Adrenal gland (tissue), 12 donors: ENCODE data around the gene PNRC1. TPM values are rescaled to one million over a fixed set of nuclear protein-coding genes. Genes with fewer than 3 reads are reported as not detected.

ENCODE experiments used
- DNase-seq, 7 donors: peaks; one replicate each; pipeline ENCODE4 v3.0.0-alpha.2; 2019 to 2020
- H3K27ac ChIP-seq, 5 donors: fragments of 200-600 bp; sonication (generic) in 4 of 5; 1 replicate in 3 of 5; 2 replicates in 2 of 5; pipeline versions ENCODE4 v1.5.1 to v1.8.0; 2016 to 2020; ENCODE audit warnings: mild to moderate bottlenecking in 1 of 5
- H3K27me3 ChIP-seq: fragments of 200-600 bp; 2 replicates; pipeline ENCODE4 v1.8.0; 2021
- H3K36me3 ChIP-seq, 2 donors: fragments of 200-600 bp; replicated peaks in 1 of 2; 1 replicate in 1 of 2; 2 replicates in 1 of 2; pipeline versions ENCODE4 v1.5.1 to v1.8.0; 2018 to 2022
- H3K4me1 ChIP-seq, 2 donors: fragments of 200-600 bp; replicated peaks in 1 of 2; 1 replicate in 1 of 2; 2 replicates in 1 of 2; pipeline versions ENCODE4 v1.5.1 to v1.8.0; 2018 to 2021
- H3K4me3 ChIP-seq, 4 donors: fragments of 200-600 bp; sonication (generic) in 3 of 4; one replicate each; pipeline ENCODE4 v1.5.1; 2016 to 2018
- H3K9me3 ChIP-seq, 3 donors: fragments of 200-600 bp; sonication (generic) in 1 of 3; replicated peaks in 1 of 3; 1 replicate in 2 of 3; 2 replicates in 1 of 3; pipeline versions ENCODE4 v1.5.1 to v1.8.0; 2016 to 2021
- POLR2A ChIP-seq, 2 donors: fragments of 450-650 bp; IDR thresholded peaks; one replicate each; pipeline ENCODE4 v1.6.1; 2017; ENCODE audit warnings: antibody characterized with exemption in 2 of 2, mild to moderate bottlenecking in 2 of 2, moderate library complexity in 1 of 2
- WGBS, 4 donors: extraction: QIAGEN DNeasy Blood & Tissue Kit in 2 of 4; methylation state at CpG; one replicate each; pipeline versions ENCODE4 v1.1.5 to v1.1.7; 2013 to 2017; 5-methylcytosine and 5-hydroxymethylcytosine counted together
- intact Hi-C, 2 donors: fragments of 100-400 bp; cut with DNase I; formaldehyde crosslinking; loops; one replicate each; pipeline versions ENCODE4 v1.14.1 to v1.15.0; 2022 to 2023
- polyA plus RNA-seq, 3 donors: library from polyadenylated mRNA; stranded (reverse); fragments of 200-250 nt in 2 of 3; fragments of 350-450 nt in 1 of 3; fragmentation: Illumina TruSeq in 1 of 3; extraction: RNeasy Lipid Tissue Mini Kit (QIAGEN cat#74804) in 1 of 3; gene quantifications; one replicate each; pipeline ENCODE4 v1.2.3, GENCODE V29; 2013 to 2014
- total RNA-seq, 9 donors: library from RNA; depleted of rRNA in 4 of 9; stranded (reverse); fragments of >200 nt in 4 of 9; fragments of 120-200 nt in 1 of 9; fragmentation: NEBNext Ultra II Directional in 1 of 9; extraction: Animal tissue kit (Norgen Biotek cat#: 25700) in 1 of 9; gene quantifications; one replicate each; pipeline versions ENCODE4 v1.1.0 to v1.2.4, GENCODE V29; 2013 to 2023
- TF ChIP-seq, protein P1 (sequence below), 6 experiments: fragments of 450-650 bp in 4 of 6; fragments of 200-600 bp in 2 of 6; sonication (generic) in 1 of 6; IDR thresholded peaks; 1 replicate in 5 of 6; 2 replicates in 1 of 6; pipeline versions ENCODE4 v1.5.1 to v1.8.0; 2016 to 2021; ENCODE audit warnings: antibody characterized with exemption in 6 of 6, mild to moderate bottlenecking in 2 of 6, moderate library complexity in 1 of 6
- donor health status: healthy with polysubstance abuse.
- donor health status: Bipolar disorder and iron deficiency.
- donor health status: DM: yes; HTN: yes; CAD: no.
- donor health status: DM: no; HTN: no; CAD: no.
- donor health status: DM: no; HTN: no; CAD: no.
- donor health status: DM: yes; HTN: yes; CAD: no.

Gene PNRC1
- total and polyA plus RNA-seq, 12 donors = 65.5 to 359 (median 220) TPM

DNA sequence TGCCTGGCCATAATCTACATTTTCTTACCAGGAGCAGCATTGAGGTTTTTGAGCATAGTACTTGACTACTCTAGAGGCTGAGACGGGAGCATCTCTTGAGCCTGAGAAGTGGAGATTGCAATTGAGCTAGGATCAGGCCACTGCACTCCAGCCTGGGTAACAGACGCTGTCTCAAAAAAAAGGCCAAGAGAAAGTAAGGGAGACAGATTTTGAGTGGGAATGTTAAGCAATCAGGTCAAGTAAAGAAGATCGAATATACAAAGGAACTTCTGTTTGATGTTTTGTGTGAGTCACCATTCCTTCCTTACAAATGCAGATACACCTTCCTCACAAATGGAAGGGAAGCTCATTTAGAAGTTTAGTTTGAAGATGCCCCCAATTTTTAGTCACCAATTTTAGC, 4.4 kb downstream of the PNRC1 start:
- no peaks in the 10 kb centered on the region for H3K9me3 ChIP-seq
- H3K4me3 ChIP-seq = peak overlapping the region in 1 of 4 donors; percentile 97
- TF ChIP-seq, protein P1, sequence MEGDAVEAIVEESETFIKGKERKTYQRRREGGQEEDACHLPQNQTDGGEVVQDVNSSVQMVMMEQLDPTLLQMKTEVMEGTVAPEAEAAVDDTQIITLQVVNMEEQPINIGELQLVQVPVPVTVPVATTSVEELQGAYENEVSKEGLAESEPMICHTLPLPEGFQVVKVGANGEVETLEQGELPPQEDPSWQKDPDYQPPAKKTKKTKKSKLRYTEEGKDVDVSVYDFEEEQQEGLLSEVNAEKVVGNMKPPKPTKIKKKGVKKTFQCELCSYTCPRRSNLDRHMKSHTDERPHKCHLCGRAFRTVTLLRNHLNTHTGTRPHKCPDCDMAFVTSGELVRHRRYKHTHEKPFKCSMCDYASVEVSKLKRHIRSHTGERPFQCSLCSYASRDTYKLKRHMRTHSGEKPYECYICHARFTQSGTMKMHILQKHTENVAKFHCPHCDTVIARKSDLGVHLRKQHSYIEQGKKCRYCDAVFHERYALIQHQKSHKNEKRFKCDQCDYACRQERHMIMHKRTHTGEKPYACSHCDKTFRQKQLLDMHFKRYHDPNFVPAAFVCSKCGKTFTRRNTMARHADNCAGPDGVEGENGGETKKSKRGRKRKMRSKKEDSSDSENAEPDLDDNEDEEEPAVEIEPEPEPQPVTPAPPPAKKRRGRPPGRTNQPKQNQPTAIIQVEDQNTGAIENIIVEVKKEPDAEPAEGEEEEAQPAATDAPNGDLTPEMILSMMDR (IDR thresholded peaks at IDR 0.05) = no peak
- peak in 1 of 2 donors; percentile 28 for TF ChIP-seq POLR2A (IDR thresholded peaks at IDR 0.05)
- peak overlapping the region in 3 of 5 donors; percentile 1 to 30 (median 28) for H3K27ac ChIP-seq
- intact Hi-C loops = loop anchor here in 1 of 2 donors (5.0 kb wide), 1 partner anchor 48 kb away; no protein-coding TSS in a partner anchor
- H3K27me3 ChIP-seq = no peaks in the 10 kb centered on the region
- peaks cover 15 to 38% of the 10 kb centered on the region in 2 donors for H3K4me1 ChIP-seq
- DNase-seq = no peak
- H3K36me3 ChIP-seq = peaks cover 0 to 32% of the 10 kb centered on the region in 2 donors
- 19 to 52% (median 41%) methylated on average over 3 of the region's 3 CpGs for WGBS, 4 donors

DNA sequence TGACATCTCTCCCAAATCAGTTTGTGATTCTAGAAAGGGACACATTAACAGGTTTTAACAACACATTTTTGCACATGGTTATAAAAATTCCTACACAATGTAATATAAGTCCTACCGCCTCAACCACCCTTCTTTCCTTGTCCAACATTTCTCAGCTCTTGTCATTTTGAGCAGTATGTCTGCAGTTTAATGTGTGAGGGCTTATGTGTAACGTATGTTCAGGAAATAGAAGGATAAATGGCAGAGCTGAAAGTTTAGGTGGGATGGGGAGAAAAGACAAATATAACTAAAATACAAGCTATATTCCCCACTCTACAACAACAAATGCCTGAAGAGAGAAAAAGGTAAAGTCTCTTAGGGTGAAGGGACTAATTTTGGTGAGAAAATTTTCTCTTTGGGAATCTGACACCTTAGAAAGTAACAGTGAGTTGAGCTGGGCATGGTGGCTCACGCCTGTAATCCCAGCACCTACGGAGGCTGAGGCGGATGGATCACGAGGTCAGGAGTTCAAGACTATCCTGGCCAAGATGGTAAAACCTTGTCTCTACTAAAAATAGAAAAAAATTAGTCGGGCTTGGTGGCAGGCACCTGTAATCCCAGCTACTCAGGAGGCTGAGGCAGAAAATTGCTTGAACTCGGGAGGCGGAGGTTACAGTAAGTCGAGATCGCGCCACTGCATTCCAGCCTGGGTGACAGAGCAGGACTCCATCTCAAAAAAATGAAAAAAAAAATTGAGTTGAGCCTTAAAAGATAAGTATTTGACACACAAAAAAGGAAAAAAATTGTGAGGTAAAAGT, 5.1 kb downstream of the PNRC1 start:
- H3K36me3 ChIP-seq = peaks cover 0 to 32% of the 10 kb centered on the region in 2 donors
- no peaks in the 10 kb centered on the region for H3K27me3 ChIP-seq
- intact Hi-C loops = no loop called here
- 87 to 93% (median 90%) methylated on average over 12 of the region's 12 CpGs for WGBS, 4 donors
- peaks cover 15 to 38% of the 10 kb centered on the region in 2 donors for H3K4me1 ChIP-seq
- H3K4me3 ChIP-seq = no peak overlapping the region
- H3K27ac ChIP-seq = peak overlapping the region in 3 of 5 donors; percentile 3 to 30 (median 28)
- peak in 1 of 2 donors; percentile 6 for TF ChIP-seq POLR2A (IDR thresholded peaks at IDR 0.05)
- TF ChIP-seq, protein P1 (IDR thresholded peaks at IDR 0.05) = no peak
- DNase-seq = peak in 1 of 7 donors; percentile 47
- no peaks in the 10 kb centered on the region for H3K9me3 ChIP-seq

DNA sequence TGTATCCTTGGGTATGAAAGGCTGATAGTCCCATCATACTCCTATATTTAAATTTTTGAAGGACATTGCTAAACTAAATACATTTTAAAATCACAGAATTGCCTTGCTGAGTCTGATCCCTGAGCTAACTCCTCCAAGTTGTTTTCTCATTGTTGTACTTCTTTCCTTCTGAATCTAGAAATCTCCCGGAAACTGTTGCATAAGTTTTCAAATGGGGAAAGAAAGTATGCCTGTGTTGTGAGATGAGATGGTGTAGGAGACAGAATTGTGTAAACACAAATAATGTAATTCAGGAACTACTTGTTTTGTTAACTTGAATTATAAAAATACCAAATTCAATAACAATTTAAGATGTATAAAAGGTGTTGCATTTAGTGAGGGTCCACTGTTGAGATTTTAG, 7.3 kb downstream of the PNRC1 start:
- Histone ChIP-seq H3K27me3 (no peaks in the 10 kb centered on the region), H3K4me3 (no peak overlapping the region), H3K4me1 (peaks cover 15 to 38% of the 10 kb centered on the region in 2 donors), H3K36me3 (peaks cover 0 to 30% of the 10 kb centered on the region in 2 donors), H3K27ac (no peak overlapping the region), H3K9me3 (no peaks in the 10 kb centered on the region)
- intact Hi-C loops = no loop called here
- TF ChIP-seq POLR2A (IDR thresholded peaks at IDR 0.05) = no peak
- TF ChIP-seq, protein P1 (IDR thresholded peaks at IDR 0.05) = no peak
- DNase-seq = no peak
- WGBS, 4 donors = 37 to 63% (median 39%) methylated on average over 1 of the region's 1 CpG

DNA sequence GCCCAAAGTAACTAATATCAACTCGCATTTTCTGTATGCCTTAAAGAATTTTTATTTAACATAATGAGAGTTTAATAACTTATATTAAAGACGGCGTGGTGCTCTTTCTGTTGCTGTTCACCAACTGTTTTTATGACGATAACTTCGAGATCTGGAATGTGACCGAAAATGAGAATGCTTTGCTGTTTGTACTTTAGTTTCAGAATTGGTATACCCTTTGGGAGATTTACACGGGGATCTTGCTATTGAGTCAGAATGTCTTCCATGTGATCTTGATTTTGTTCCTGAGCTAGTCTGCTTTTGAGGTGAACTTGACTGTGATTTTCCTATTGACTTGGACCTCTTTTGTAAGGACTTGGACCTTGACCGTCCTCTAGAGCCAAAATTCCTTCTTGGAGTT, 17.9 kb downstream of the PNRC1 start:
- WGBS, 4 donors = 90 to 95% (median 94%) methylated on average over 8 of the region's 8 CpGs
- DNase-seq = no peak
- Histone ChIP-seq H3K36me3 (no peaks in the 10 kb centered on the region), H3K27me3 (no peaks in the 10 kb centered on the region), H3K9me3 (no peaks in the 10 kb centered on the region), H3K4me3 (no peak overlapping the region), H3K27ac (no peak overlapping the region), H3K4me1 (no peaks in the 10 kb centered on the region)
- intact Hi-C loops = no loop called here
- no peak for TF ChIP-seq POLR2A (IDR thresholded peaks at IDR 0.05)
- TF ChIP-seq, protein P1 (IDR thresholded peaks at IDR 0.05) = no peak
